IPS DF 6.9 (cell line): ENCODE measurements around the gene ADISSP.
"Not testable (repeated sequence)": the region's sequence is repeated elsewhere in the genome, so short reads cannot be mapped to it uniquely, and the experiment has no call there.

ENCODE experiments used
- DNase-seq: peaks from one replicate; pipeline ENCODE4 v3.0.0-alpha.2; 2013; ENCODE audit warnings: low read depth, low spot score
- H3K27ac ChIP-seq: one replicate; pipeline ENCODE4 v1.5.1; 2013; ENCODE audit warnings: low read length, control low read depth
- H3K27me3 ChIP-seq: 2 replicates; pipeline ENCODE4 v1.6.1; 2013; ENCODE audit warnings: mild to moderate bottlenecking, low read length; ENCODE audit not compliant: control insufficient read depth, insufficient read depth
- H3K36me3 ChIP-seq: 2 replicates; pipeline ENCODE4 v1.6.1; 2013; ENCODE audit warnings: low read length; ENCODE audit not compliant: control insufficient read depth, insufficient read depth
- H3K4me1 ChIP-seq: 2 replicates; pipeline ENCODE4 v1.6.1; 2013; ENCODE audit warnings: low read length; ENCODE audit not compliant: control insufficient read depth, insufficient read depth
- H3K4me3 ChIP-seq: 2 replicates; pipeline ENCODE4 v1.5.1; 2013; ENCODE audit warnings: mild to moderate bottlenecking, low read length
- H3K9me3 ChIP-seq: 2 replicates; pipeline ENCODE4 v1.6.1; 2013; ENCODE audit warnings: low read length, inconsistent platforms; ENCODE audit not compliant: control insufficient read depth, insufficient read depth
- WGBS: extraction: QIAGEN DNeasy Blood & Tissue Kit; methylation state at CpG from one replicate; pipeline ENCODE4 v1.1.7; 2013; ENCODE audit warnings: mixed read lengths, missing lambda C conversion rate; ENCODE audit not compliant: insufficient read length, insufficient coverage; 5-methylcytosine and 5-hydroxymethylcytosine counted together

The ADISSP gene

GRCh38 chr20:3797592-3798372 lies 30.2 kb upstream of the ADISSP start:
- no peak overlapping the region for H3K27ac ChIP-seq
- H3K4me3 ChIP-seq: no peak overlapping the region
- H3K4me1 ChIP-seq: peaks cover 14% of the 10 kb centered on the region
- WGBS: no CpG with 5 or more reads among the region's 19 CpGs
- H3K9me3 ChIP-seq: no peaks in the 10 kb centered on the region
- no peaks in the 10 kb centered on the region for H3K27me3 ChIP-seq
- DNase-seq: no peak
- H3K36me3 ChIP-seq: peaks cover 14% of the 10 kb centered on the region

GRCh38 chr20:3797226-3797545 lies 29.6 kb upstream of the ADISSP start:
- Histone ChIP-seq H3K4me1 (peaks cover 14% of the 10 kb centered on the region), H3K36me3 (peaks cover 10% of the 10 kb centered on the region), H3K27me3 (no peaks in the 10 kb centered on the region), H3K9me3 (no peaks in the 10 kb centered on the region), H3K4me3 (no peak overlapping the region; the same call in 1 of the 2 replicates), H3K27ac (no peak overlapping the region)
- WGBS: no CpG with 5 or more reads among the region's 5 CpGs
- DNase-seq: no peak

- Histone ChIP-seq H3K4me1 (peaks cover 14% of the 10 kb centered on the region), H3K9me3 (no peaks in the 10 kb centered on the region), H3K27me3 (no peaks in the 10 kb centered on the region), H3K36me3 (peaks cover 5% of the 10 kb centered on the region), H3K4me3 (peak overlapping the region; percentile 50), H3K27ac (no peak overlapping the region)
- WGBS: no CpG with 5 or more reads among the region's 33 CpGs
- no peak for DNase-seq
Measured at GRCh38 chr20:3796477-3797225, 29.1 kb upstream of the ADISSP start.

- Histone ChIP-seq H3K9me3 (no peaks in the 10 kb centered on the region), H3K4me1 (peaks cover 14% of the 10 kb centered on the region)
- WGBS: no CpG with 5 or more reads among the region's 69 CpGs
Measured at GRCh38 chr20:3795511-3796468, 28.2 kb upstream of the ADISSP start, which contains the start of gene CDC25B. Gene CDC25B (plus strand): TSS chr20:3796310. CDS start chr20:3796532, 222 bp downstream.

GRCh38 chr20:3794701-3795420 lies 27.3 kb upstream of the ADISSP start:
- peaks cover 9% of the 10 kb centered on the region for H3K4me1 ChIP-seq
- no peaks in the 10 kb centered on the region; the same call in 1 of the 2 replicates for H3K27me3 ChIP-seq
- DNase-seq: no peak
- no peaks in the 10 kb centered on the region for H3K36me3 ChIP-seq
- WGBS: no CpG with 5 or more reads among the region's 25 CpGs
- H3K9me3 ChIP-seq: no peaks in the 10 kb centered on the region
- H3K4me3 ChIP-seq: no peak overlapping the region; the same call in 1 of the 2 replicates
- no peak overlapping the region for H3K27ac ChIP-seq

More at GRCh38 chr20:3795511-3796468, 28.2 kb upstream of the ADISSP start, which contains the start of gene CDC25B:
- no peak for DNase-seq
- H3K4me3 ChIP-seq: peak within 1 kb of the TSS; percentile 50
- H3K27ac ChIP-seq: no peak within 1 kb of the TSS
- H3K27me3 ChIP-seq: no peaks in the 10 kb centered on the region; the same call in 1 of the 2 replicates
- no peaks in the 10 kb centered on the region for H3K36me3 ChIP-seq

GRCh38 chr20:3794168-3794567 lies 26.6 kb upstream of the ADISSP start:
- H3K4me1 ChIP-seq, H3K27ac ChIP-seq, DNase-seq, H3K27me3 ChIP-seq, H3K4me3 ChIP-seq, H3K36me3 ChIP-seq, H3K9me3 ChIP-seq: not testable (repeated sequence)
- no CpG with 5 or more reads among the region's 3 CpGs for WGBS

GRCh38 chr20:3789201-3789600 lies 21.6 kb upstream of the ADISSP start:
- H3K27me3 ChIP-seq, H3K4me3 ChIP-seq, H3K27ac ChIP-seq, DNase-seq, H3K36me3 ChIP-seq, H3K4me1 ChIP-seq, H3K9me3 ChIP-seq: not testable (repeated sequence)
- no CpG with 5 or more reads among the region's 4 CpGs for WGBS

GRCh38 chr20:3788685-3789155 lies 21.2 kb upstream of the ADISSP start:
- H3K27me3 ChIP-seq: no peaks in the 10 kb centered on the region; the same call in 1 of the 2 replicates
- H3K4me3 ChIP-seq: no peak overlapping the region
- 0 out of 2 replicates have a peak, but pooled peaks cover 3% of the 10 kb centered on the region for H3K36me3 ChIP-seq
- H3K4me1 ChIP-seq: peaks cover 4% of the 10 kb centered on the region
- no peaks in the 10 kb centered on the region for H3K9me3 ChIP-seq
- no peak for DNase-seq
- WGBS: no CpG with 5 or more reads among the region's 4 CpGs
- no peak overlapping the region for H3K27ac ChIP-seq

GRCh38 chr20:3787324-3788014 lies 19.9 kb upstream of the ADISSP start:
- no peak overlapping the region for H3K27ac ChIP-seq
- 0 out of 2 replicates have a peak, but pooled peaks cover 3% of the 10 kb centered on the region for H3K36me3 ChIP-seq
- peaks cover 4% of the 10 kb centered on the region for H3K4me1 ChIP-seq
- H3K4me3 ChIP-seq: no peak overlapping the region
- no peak for DNase-seq
- no CpG with 5 or more reads among the region's 5 CpGs for WGBS
- no peaks in the 10 kb centered on the region; the same call in 1 of the 2 replicates for H3K27me3 ChIP-seq
- H3K9me3 ChIP-seq: no peaks in the 10 kb centered on the region
